Body of pancreas (tissue), 4 donors: ENCODE results near the gene SETBP1. TPM values are rescaled to one million over a fixed set of nuclear protein-coding genes. Genes with fewer than 3 reads are reported as not detected.
A peak's percentile ranks its signal among the peaks of the same experiment; 100 is the strongest.

ENCODE experiments used
- ATAC-seq: fragments of 150-250 bp; one replicate; pipeline ENCODE4 v1.9.1; 2016
- DNase-seq, 4 donors: peaks; one replicate each; pipeline ENCODE4 v3.0.0-alpha.2; 2019
- H3K27ac ChIP-seq, 4 donors: fragments of 200-600 bp; sonication (generic); 1 replicate in 3 of 4; 2 replicates in 1 of 4; pipeline versions ENCODE4 v1.5.1 to v1.6.1; 2016 to 2019; ENCODE audit warnings: mild to moderate bottlenecking in 1 of 4, mixed read lengths in 1 of 4, moderate library complexity in 1 of 4
- H3K27me3 ChIP-seq, 2 donors: fragments of 200-600 bp; sonication (generic); one replicate each; pipeline ENCODE4 v1.6.0; 2016; ENCODE audit warnings: mild to moderate bottlenecking in 1 of 2
- H3K36me3 ChIP-seq, 2 donors: fragments of 200-600 bp; sonication (generic); replicated peaks in 1 of 2; 2 replicates each; pipeline ENCODE4 v1.5.1; 2016; ENCODE audit warnings: low read depth in 2 of 2; ENCODE audit not compliant: insufficient read depth in 1 of 2
- H3K4me1 ChIP-seq: fragments of 200-600 bp; sonication (generic); one replicate; pipeline ENCODE4 v1.6.0; 2016
- H3K4me3 ChIP-seq, 2 donors: fragments of 200-600 bp; sonication (generic); 1 replicate in 1 of 2; 2 replicates in 1 of 2; pipeline ENCODE4 v1.5.1; 2016 to 2019
- H3K9me3 ChIP-seq, 3 donors: fragments of 200-600 bp; sonication (generic); 1 replicate in 2 of 3; 2 replicates in 1 of 3; pipeline ENCODE4 v1.5.1; 2016
- POLR2A ChIP-seq, 3 donors: fragments of 450-650 bp; IDR thresholded peaks; one replicate each; pipeline ENCODE4 v1.6.1; 2016; ENCODE audit warnings: antibody characterized with exemption in 3 of 3, mild to moderate bottlenecking in 2 of 3
- WGBS, 2 donors: methylation state at CpG; one replicate each; pipeline ENCODE4 v1.1.5; 2017; 5-methylcytosine and 5-hydroxymethylcytosine counted together
- intact Hi-C: fragments of 100-400 bp; cut with DNase I; formaldehyde crosslinking; loops from one replicate; pipeline ENCODE4 v1.15.1; 2023
- total RNA-seq, 2 donors: library from RNA; depleted of rRNA; stranded (reverse); fragments of >200 nt; gene quantifications; one replicate each; pipeline ENCODE4 v1.1.0, GENCODE V29; 2016
- TF ChIP-seq, protein P1 (sequence below), 7 experiments: fragments of 450-650 bp in 4 of 7; fragments of 200-600 bp in 3 of 7; sonication (generic) in 3 of 7; IDR thresholded peaks; one replicate each; pipeline ENCODE4 v1.5.1; 2016 to 2019; ENCODE audit warnings: antibody characterized with exemption in 7 of 7

SETBP1 gene
- total RNA-seq, 2 donors from 2014 or later: 23.6 to 37.2 TPM

DNA sequence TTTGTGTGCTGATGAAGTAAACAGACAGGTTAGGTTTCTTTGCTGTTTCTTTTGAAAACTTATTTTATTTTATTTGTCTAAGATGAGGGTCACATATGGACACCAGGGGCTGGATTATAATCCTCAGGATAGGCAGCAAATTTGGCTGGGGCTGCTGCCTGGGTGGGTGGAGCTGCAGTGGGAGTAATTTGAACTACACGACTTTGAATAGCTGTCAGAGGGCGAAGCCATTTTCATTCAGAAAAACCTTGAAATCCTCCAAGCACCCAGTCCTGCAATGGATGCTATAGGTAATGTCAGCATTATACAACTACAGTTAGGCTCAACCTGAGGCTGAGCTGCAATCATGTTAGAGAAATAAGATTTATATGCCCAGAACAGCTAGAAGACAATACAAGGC, 16.6 kb downstream of the SETBP1 start:
- 15 to 23% methylated on average over 2 of the region's 2 CpGs for WGBS, 2 donors
- no peaks in the 10 kb centered on the region for H3K9me3 ChIP-seq
- peaks cover 74% of the 10 kb centered on the region for H3K4me1 ChIP-seq
- peak; percentile 10 for ATAC-seq
- TF ChIP-seq, protein P1, sequence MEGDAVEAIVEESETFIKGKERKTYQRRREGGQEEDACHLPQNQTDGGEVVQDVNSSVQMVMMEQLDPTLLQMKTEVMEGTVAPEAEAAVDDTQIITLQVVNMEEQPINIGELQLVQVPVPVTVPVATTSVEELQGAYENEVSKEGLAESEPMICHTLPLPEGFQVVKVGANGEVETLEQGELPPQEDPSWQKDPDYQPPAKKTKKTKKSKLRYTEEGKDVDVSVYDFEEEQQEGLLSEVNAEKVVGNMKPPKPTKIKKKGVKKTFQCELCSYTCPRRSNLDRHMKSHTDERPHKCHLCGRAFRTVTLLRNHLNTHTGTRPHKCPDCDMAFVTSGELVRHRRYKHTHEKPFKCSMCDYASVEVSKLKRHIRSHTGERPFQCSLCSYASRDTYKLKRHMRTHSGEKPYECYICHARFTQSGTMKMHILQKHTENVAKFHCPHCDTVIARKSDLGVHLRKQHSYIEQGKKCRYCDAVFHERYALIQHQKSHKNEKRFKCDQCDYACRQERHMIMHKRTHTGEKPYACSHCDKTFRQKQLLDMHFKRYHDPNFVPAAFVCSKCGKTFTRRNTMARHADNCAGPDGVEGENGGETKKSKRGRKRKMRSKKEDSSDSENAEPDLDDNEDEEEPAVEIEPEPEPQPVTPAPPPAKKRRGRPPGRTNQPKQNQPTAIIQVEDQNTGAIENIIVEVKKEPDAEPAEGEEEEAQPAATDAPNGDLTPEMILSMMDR (IDR thresholded peaks at IDR 0.05): no peak
- no peak for TF ChIP-seq POLR2A (IDR thresholded peaks at IDR 0.05)
- H3K36me3 ChIP-seq: no peaks in the 10 kb centered on the region
- DNase-seq: no peak
- H3K4me3 ChIP-seq: no peak overlapping the region
- intact Hi-C loops: no loop called here
- peak overlapping the region; percentile 39 to 74 (median 57) for H3K27ac ChIP-seq
- H3K27me3 ChIP-seq: no peaks in the 10 kb centered on the region

DNA sequence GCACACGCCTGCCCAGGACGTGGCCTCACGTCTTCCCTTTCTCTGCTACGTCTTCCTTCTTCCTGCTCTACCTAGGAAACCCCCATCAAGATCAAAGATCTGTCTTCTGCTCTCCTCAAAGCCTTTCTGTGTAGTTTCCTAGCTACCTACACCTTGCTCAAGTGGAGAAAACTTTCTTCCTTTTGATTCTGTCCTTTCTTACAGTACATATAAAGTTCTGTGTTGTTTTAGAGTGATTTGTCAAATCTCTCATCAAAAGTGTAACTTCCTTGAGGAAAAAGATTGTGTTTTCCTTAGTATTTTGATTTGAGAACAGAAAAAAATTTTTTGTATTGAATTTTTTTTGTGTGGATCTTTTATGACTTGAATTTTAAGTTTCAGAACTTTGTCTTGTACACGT, 17.8 kb downstream of the SETBP1 start:
- TF ChIP-seq, protein P1 (IDR thresholded peaks at IDR 0.05): no peak
- TF ChIP-seq POLR2A (IDR thresholded peaks at IDR 0.05): no peak

DNA sequence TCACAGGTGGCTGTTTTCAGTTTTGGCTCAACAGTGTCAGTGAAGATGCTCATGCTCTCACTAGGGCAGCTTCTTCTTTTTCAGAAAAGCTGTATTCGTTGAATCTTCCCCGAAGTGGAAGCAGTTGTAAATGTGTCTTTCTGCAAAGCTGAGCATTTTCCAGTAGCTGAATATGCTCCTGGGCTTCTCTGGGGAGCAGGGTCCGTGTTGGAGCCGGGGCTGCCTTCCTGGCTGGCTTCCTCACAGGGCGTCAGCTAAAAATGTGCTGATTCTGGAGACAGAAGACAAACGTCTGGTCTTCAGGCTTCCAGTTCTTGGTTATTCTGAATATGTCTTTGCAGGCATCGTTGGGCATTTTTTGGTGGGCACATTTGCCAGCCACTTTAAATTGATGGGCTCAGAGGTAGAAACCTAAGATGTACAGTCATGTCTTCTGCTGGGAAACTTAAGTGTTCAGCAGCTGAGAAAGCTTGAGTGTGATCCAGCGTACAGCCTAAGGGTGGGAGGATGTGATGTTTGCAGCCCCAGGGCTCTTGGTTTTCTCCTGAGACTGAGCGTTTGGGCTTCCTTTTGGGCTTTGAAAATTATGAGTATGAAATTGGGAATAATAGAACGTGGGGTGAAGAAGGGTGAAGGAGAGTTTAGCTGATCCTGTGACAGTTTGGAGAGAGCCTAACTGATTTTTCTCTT, 19.0 kb downstream of the SETBP1 start:
- 61 to 70% methylated on average over 10 of the region's 10 CpGs for WGBS, 2 donors
- H3K4me1 ChIP-seq: peaks cover 60% of the 10 kb centered on the region
- peak overlapping the region in 2 of 4 donors; percentile 42 to 52 for H3K27ac ChIP-seq
- no peak for DNase-seq
- no peak overlapping the region for H3K4me3 ChIP-seq
- intact Hi-C loops: no loop called here
- TF ChIP-seq POLR2A (IDR thresholded peaks at IDR 0.05): no peak
- TF ChIP-seq, protein P1 (IDR thresholded peaks at IDR 0.05): no peak
- no peaks in the 10 kb centered on the region for H3K9me3 ChIP-seq
- no peaks in the 10 kb centered on the region for H3K27me3 ChIP-seq
- H3K36me3 ChIP-seq: no peaks in the 10 kb centered on the region
- no peak for ATAC-seq

More for the DNA sequence above, 17.8 kb downstream of the SETBP1 start:
- H3K27me3 ChIP-seq: no peaks in the 10 kb centered on the region
- H3K9me3 ChIP-seq: no peaks in the 10 kb centered on the region
- H3K4me3 ChIP-seq: no peak overlapping the region
- ATAC-seq (no peak), DNase-seq (no peak)
- WGBS, 2 donors: 93 to 96% methylated on average over 5 of the region's 5 CpGs
- H3K4me1 ChIP-seq: peaks cover 62% of the 10 kb centered on the region
- intact Hi-C loops: no loop called here
- H3K36me3 ChIP-seq: no peaks in the 10 kb centered on the region
- H3K27ac ChIP-seq: peak overlapping the region in 1 of 4 donors; percentile 10

DNA sequence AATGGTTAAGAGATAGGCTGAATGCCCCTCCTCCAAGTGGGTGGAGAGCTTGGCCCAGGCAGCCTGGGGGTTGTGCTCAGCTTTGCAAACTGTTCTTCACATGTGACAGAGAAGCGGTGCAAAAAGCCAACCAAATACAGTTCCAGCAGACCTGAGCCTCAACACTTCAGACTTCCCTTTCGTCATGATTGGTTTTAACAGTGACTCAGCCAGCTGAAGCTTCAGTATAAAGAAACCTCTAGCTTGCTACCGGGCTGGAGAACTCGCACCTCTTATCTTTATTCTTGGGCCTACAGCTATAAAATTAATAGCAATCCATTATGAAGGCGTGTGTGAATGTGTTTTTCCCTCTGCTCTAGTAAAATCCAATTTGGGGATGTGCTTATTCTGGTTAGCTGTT, 20.0 kb downstream of the SETBP1 start:
- H3K4me1 ChIP-seq: peaks cover 52% of the 10 kb centered on the region
- H3K27ac ChIP-seq: peak overlapping the region in 3 of 4 donors; percentile 36 to 52 (median 42)
- no peaks in the 10 kb centered on the region for H3K36me3 ChIP-seq
- intact Hi-C loops: no loop called here
- no peak overlapping the region for H3K4me3 ChIP-seq
- H3K9me3 ChIP-seq: no peaks in the 10 kb centered on the region
- 14 to 21% methylated on average over 5 of the region's 5 CpGs for WGBS, 2 donors
- DNase-seq (peak; percentile 33 to 62 (median 55)), ATAC-seq (peak; percentile 72)
- no peaks in the 10 kb centered on the region for H3K27me3 ChIP-seq
- TF ChIP-seq POLR2A (IDR thresholded peaks at IDR 0.05): no peak
- TF ChIP-seq, protein P1 (IDR thresholded peaks at IDR 0.05): no peak

- TF ChIP-seq, protein P1 (IDR thresholded peaks at IDR 0.05): no peak
- TF ChIP-seq POLR2A (IDR thresholded peaks at IDR 0.05): no peak
- H3K4me1 ChIP-seq: peaks cover 46% of the 10 kb centered on the region
- no peaks in the 10 kb centered on the region for H3K36me3 ChIP-seq
- ATAC-seq (no peak), DNase-seq (no peak)
- peak overlapping the region in 3 of 4 donors; percentile 36 to 52 (median 42) for H3K27ac ChIP-seq
- no peaks in the 10 kb centered on the region for H3K9me3 ChIP-seq
- intact Hi-C loops: no loop called here
- H3K27me3 ChIP-seq: no peaks in the 10 kb centered on the region
- WGBS, 2 donors: 84 to 87% methylated on average over 9 to 10 of the region's 10 CpGs
- no peak overlapping the region for H3K4me3 ChIP-seq
These were observed 20.5 kb downstream of the SETBP1 start for GRCh38 chr18:44701227-44701626.
